VCaP (cell line): ENCODE measurements around the gene MAN1B1.

Experiments
- H3K27ac ChIP-seq: fragments of 450-650 bp; 2 replicates; pipeline ENCODE4 v1.5.1; 2017
- TF ChIP-seq, protein P1 (sequence below): fragments of 450-650 bp; conservative IDR thresholded peaks from 2 replicates; pipeline ENCODE4 v1.5.1; 2017; ENCODE audit warnings: mild to moderate bottlenecking, moderate library complexity

Gene MAN1B1

DNA sequence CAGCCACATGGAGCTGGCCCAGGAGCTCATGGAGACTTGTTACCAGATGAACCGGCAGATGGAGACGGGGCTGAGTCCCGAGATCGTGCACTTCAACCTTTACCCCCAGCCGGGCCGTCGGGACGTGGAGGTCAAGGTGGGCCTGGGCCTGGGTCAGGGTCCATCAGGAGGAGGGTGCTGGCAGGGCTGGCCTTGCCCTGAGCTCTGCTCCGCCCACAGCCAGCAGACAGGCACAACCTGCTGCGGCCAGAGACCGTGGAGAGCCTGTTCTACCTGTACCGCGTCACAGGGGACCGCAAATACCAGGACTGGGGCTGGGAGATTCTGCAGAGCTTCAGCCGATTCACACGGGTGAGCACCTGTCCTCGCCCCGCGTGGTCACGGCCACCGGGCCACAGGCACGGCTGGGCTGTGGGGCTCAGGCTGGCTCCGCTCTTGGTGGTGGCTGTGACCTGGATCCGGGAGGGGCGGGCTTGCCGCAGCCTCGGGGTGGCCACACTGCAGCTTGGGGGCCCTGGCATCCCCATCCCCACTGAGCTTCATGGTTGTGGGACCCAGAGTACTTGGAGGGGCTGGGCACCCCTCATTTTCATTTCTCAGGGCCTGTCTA is 20.6 kb downstream of the MAN1B1 start:
- peak overlapping the region; percentile 65 for H3K27ac ChIP-seq
- TF ChIP-seq, protein P1, sequence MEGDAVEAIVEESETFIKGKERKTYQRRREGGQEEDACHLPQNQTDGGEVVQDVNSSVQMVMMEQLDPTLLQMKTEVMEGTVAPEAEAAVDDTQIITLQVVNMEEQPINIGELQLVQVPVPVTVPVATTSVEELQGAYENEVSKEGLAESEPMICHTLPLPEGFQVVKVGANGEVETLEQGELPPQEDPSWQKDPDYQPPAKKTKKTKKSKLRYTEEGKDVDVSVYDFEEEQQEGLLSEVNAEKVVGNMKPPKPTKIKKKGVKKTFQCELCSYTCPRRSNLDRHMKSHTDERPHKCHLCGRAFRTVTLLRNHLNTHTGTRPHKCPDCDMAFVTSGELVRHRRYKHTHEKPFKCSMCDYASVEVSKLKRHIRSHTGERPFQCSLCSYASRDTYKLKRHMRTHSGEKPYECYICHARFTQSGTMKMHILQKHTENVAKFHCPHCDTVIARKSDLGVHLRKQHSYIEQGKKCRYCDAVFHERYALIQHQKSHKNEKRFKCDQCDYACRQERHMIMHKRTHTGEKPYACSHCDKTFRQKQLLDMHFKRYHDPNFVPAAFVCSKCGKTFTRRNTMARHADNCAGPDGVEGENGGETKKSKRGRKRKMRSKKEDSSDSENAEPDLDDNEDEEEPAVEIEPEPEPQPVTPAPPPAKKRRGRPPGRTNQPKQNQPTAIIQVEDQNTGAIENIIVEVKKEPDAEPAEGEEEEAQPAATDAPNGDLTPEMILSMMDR: no peak

DNA sequence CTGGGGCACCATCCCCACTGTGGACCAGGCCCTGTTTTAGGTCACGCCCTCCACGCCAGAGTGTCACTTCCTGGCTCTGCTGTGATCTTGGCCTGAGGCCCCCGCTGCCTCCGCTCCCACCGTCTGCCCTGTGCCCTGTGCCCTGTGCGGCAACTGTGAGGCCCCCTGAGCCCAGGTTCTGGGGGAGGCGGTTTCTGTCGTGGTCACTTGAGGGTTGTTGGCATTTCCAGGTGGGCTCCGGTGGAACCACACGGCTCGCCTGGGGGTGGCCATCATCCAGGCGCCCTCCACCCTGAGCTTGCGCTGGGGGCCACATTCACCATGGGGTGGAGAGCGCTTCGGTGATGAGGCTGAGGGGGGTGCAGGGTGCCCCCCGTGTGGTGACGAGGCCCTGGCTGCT is 21.2 kb downstream of the MAN1B1 start:
- H3K27ac ChIP-seq: peak overlapping the region; percentile 65
- TF ChIP-seq, protein P1: no peak

DNA sequence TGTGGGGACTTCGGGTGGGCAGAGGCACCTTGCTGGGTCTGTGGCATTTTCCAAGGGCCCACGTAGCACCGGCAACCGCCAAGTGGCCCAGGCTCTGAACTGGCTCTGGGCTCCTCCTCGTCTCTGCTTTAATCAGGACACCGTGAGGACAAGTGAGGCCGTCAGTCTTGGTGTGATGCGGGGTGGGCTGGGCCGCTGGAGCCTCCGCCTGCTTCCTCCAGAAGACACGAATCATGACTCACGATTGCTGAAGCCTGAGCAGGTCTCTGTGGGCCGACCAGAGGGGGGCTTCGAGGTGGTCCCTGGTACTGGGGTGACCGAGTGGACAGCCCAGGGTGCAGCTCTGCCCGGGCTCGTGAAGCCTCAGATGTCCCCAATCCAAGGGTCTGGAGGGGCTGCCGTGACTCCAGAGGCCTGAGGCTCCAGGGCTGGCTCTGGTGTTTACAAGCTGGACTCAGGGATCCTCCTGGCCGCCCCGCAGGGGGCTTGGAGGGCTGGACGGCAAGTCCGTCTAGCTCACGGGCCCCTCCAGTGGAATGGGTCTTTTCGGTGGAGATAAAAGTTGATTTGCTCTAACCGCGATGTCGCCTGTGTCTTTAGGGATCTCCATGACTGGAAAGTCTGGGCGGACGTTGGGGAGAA is 21.9 kb downstream of the MAN1B1 start:
- TF ChIP-seq, protein P1: no peak
- peak overlapping the region; percentile 65 for H3K27ac ChIP-seq

DNA sequence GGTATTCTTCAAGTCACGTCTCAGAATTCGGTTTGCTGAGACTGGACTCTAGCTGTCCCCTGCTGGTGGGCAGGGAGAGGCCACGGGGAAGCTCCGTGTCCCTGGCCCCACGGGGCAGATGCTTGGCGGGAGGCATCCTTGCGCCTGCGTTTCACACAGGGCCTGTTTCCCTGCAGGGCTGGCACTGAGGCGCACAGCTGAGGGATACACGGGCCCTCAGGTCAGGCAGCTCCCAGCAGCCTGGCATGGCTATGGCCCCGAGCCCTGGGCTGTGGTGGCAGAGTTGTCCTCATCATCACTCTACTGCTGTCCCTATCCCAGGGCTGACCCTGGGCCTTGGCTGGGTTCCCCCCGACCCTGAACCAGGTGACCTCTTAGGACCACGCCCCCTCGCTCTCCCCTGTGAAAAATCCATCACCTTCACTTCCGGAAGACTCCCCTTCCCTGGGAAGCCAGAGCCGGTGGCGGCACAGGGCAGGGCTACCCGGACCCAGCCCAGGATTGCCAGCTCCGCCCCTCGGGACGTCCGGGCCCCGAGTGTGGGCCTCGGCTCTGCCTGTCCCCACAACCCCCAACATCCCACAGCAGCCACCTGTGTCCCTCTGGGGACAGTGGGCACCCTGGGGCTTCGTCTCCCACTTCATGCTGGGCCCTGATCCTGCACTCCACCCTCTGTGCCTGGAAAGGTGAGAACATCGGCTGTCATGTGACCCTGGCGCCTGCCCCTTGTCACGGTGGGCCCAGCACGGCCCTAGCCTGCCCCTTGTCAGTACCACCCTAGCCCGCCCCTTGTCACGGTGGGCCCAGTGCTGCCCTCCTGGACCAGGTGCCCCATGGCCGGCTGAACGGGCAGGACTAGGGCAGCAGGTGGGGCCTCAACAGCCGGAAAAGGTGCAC is 22.7 kb downstream of the MAN1B1 start:
- TF ChIP-seq, protein P1: no peak
- H3K27ac ChIP-seq: peak overlapping the region; percentile 65

DNA sequence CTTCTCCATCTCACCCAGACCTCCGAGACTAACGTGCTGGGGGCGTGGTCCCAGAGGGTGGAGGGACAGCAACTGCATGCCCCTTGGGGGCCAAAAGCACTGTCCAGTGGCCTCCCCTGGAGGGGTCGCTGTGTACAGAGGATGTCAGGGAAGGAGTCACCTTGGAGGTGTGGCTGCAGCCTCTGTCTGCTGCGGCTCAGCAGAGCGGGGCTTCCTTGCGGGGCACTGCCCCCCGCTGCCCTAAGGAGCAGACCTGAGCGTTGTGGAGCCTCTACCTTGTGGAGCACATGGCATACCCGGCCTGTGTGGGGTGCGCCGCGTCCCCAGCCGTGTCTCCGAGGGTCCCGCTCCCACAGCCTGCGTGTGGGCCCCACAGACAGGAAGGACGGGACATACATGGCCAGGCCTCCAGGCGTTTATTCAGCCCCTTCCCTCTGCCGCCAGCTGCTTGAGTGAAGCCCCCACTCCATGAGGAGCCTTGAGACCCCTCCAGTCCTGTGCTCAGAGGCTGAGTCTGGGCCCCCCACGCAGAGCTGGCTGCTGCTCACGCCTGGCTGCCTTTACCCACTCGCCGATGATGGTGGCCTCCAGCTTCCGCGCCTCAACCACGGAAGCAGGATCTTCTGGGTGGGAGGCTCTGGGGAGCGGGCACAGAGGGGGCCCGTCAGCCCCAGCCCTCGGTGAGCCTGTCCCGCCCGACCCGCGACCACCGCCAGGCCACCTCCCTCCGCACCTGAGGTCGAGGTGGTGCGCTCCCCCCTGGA is 23.5 kb downstream of the MAN1B1 start:
- TF ChIP-seq, protein P1: no peak
- H3K27ac ChIP-seq: peak overlapping the region; percentile 65; the same call in 1 of the 2 replicates

DNA sequence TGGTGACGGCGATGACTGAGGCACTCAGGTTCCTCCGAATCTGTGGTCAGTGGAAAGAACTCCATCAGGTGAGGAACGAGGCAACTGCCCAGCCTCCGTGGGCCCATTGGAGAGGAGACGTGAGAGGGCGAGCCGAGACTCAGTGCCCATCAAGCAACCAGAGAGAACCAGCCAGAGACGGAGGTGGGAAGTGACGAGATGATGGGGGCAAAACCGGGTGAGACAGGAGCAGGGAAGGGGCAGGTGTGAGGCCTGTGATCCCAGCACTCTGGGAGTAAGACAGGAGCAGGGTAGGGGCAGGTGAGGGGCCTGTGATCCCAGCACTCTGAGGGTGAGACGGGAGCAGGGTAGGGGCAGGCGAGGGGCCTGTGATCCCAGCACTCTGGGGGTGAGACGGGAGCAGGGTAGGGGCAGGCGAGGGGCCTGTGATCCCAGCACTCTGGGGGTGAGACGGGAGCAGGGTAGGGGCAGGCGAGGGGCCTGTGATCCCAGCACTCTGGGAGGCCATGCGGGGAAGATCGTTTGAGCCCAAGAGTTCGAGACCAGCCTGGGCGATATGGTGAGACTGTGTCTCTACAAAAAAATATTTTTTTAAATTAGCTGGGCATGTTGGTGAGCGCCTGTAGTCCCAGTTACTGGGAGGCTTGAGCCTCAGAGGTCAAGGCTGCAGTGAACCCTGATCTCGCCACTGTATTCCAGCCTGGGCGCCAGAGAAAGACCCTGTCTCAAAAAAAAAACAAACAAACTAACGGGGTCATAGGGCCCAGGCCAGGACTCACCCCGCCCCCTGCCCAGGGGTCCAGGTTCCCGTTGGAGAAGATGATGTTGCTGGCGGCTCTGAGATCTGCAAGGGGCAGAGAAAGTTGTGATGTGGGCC is 24.4 kb downstream of the MAN1B1 start:
- TF ChIP-seq, protein P1: no peak
- H3K27ac ChIP-seq: peak overlapping the region; percentile 91; the same call in 1 of the 2 replicates
